Measurements from ENCODE around the gene SST.

The SST gene

DNA sequence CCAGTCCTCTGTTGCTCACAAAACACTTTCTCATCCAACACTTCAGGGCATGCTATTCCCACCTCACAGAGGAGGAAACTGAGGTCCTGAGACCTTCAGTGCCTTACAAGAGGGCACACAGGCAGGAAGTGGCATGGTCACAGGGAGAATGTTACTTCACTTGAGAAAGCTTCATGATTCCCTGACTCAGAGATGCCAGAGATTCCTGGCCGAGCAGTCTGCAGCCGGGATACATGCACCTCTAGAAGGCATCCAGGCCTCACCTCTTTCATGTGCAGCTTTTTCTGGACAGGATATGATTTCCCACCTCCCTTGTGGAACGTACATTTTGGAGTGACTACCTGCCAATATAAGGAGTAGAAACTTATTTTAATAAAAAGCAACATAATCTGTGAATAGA is 2.8 kb upstream of the SST start (continued):
- TF ChIP-seq TOX (CRISPR knock-in tag; IDR thresholded peaks at IDR 0.05; ENCODE audit: borderline replicate concordance) (no peak), ESRRG (CRISPR knock-in tag; IDR thresholded peaks at IDR 0.05) (no peak), BACH2 (CRISPR knock-in tag; IDR thresholded peaks at IDR 0.05; ENCODE audit: borderline replicate concordance) (no peak), ZFP3 (CRISPR knock-in tag; IDR thresholded peaks at IDR 0.05) (no peak)

DNA sequence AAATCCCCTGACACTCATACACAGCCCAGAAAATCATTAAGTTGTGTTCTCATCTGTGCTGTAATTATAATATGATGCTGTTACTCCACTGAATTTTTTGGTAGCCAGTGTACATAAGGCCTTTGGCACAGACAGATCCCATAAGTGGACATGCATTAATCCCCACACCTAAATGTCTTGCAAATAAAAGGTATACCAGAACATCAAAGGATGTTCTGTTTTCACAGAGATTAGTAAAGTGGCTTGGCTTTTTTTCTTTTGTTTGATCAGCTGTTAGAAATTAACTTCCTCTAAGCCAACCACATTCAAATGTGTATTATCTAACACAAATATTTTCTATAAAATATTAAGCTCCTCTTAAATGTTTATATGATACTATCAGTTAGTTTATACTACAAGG is 2.7 kb downstream of the SST start:
- no peak for TF ChIP-seq GLIS3 (CRISPR knock-in tag; IDR thresholded peaks at IDR 0.05)
- no peak for ATAC-seq

DNA sequence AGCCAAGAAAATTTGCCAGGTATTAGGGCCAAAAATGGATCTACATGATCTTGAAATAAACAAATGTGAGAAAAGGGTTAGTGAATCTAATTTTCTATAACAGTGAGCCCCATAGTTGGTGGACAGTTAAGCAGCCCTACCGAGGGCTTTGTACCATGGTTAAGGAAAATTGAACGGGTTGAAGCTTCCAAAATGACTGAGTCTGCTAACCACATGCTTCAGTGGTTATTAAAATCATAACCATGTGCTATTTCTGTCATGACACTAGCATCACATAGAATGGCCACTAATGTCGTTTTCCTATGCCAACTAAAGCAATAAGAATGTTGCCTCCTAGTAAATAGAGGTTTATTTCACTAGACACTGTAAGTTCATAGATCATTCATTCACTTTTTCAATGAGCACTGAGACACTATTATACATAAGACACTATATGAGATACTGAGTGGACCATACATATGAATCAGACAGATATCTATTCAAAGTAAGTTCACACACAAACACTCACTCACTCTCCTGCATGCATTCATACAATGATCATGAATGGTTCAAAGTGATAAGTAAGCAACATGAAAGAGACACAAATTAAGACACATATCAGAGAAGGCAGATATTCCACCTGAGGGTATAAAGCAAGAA is 4.3 kb downstream of the SST start:
- ATAC-seq: no peak
- TF ChIP-seq ZNF565 (CRISPR knock-in tag; conservative IDR thresholded peaks at IDR 0.05; ENCODE audit: low read depth) (no peak), ARNTL (CRISPR knock-in tag; IDR thresholded peaks at IDR 0.05; ENCODE audit: borderline replicate concordance, low read depth) (no peak), ZC3H10 (CRISPR knock-in tag; IDR thresholded peaks at IDR 0.05) (no peak), BACH2 (CRISPR knock-in tag; IDR thresholded peaks at IDR 0.05; ENCODE audit: borderline replicate concordance) (no peak), TOX (CRISPR knock-in tag; IDR thresholded peaks at IDR 0.05; ENCODE audit: borderline replicate concordance) (no peak), PPARA (CRISPR knock-in tag; IDR thresholded peaks at IDR 0.05; ENCODE audit: borderline replicate concordance) (no peak), ESRRG (CRISPR knock-in tag; IDR thresholded peaks at IDR 0.05) (no peak), GLIS3 (CRISPR knock-in tag; IDR thresholded peaks at IDR 0.05) (no peak)
- TF ChIP-seq, protein P1, sequence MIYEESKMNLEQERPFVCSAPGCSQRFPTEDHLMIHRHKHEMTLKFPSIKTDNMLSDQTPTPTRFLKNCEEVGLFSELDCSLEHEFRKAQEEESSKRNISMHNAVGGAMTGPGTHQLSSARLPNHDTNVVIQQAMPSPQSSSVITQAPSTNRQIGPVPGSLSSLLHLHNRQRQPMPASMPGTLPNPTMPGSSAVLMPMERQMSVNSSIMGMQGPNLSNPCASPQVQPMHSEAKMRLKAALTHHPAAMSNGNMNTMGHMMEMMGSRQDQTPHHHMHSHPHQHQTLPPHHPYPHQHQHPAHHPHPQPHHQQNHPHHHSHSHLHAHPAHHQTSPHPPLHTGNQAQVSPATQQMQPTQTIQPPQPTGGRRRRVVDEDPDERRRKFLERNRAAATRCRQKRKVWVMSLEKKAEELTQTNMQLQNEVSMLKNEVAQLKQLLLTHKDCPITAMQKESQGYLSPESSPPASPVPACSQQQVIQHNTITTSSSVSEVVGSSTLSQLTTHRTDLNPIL (CRISPR knock-in tag; IDR thresholded peaks at IDR 0.05; ENCODE audit: low read depth): no peak

DNA sequence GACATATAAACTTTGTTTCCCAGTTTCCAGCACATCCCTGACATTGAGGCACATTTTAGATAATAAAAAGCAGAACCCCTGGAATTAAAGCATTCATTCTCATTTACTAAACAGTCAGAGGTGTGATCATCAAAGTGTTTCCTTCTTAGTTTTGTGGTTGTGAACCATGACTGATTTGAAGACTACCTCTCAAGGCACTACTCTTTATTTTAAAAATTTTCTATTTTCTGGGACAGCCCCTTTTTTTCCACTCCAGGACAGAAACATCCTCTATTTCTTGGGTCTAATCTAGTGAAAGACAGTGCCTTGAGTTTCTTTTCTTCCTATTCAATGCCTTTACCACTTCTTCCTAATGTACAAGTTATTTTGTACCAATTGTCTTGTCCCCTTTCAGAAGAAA is 5.2 kb downstream of the SST start:
- no peak for ATAC-seq
- TF ChIP-seq, protein P1 (CRISPR knock-in tag; IDR thresholded peaks at IDR 0.05; ENCODE audit: low read depth): no peak
- no peak for TF ChIP-seq ESRRG (CRISPR knock-in tag; IDR thresholded peaks at IDR 0.05)
- no peak for TF ChIP-seq TCF4 (CRISPR knock-in tag; IDR thresholded peaks at IDR 0.05; ENCODE audit: borderline replicate concordance)
- no peak for TF ChIP-seq ARNTL (CRISPR knock-in tag; IDR thresholded peaks at IDR 0.05; ENCODE audit: borderline replicate concordance, low read depth)
- no peak for TF ChIP-seq ZFP3 (CRISPR knock-in tag; IDR thresholded peaks at IDR 0.05)
- TF ChIP-seq PPARA (CRISPR knock-in tag; IDR thresholded peaks at IDR 0.05; ENCODE audit: borderline replicate concordance): no peak
- no peak for TF ChIP-seq ZC3H10 (CRISPR knock-in tag; IDR thresholded peaks at IDR 0.05)

DNA sequence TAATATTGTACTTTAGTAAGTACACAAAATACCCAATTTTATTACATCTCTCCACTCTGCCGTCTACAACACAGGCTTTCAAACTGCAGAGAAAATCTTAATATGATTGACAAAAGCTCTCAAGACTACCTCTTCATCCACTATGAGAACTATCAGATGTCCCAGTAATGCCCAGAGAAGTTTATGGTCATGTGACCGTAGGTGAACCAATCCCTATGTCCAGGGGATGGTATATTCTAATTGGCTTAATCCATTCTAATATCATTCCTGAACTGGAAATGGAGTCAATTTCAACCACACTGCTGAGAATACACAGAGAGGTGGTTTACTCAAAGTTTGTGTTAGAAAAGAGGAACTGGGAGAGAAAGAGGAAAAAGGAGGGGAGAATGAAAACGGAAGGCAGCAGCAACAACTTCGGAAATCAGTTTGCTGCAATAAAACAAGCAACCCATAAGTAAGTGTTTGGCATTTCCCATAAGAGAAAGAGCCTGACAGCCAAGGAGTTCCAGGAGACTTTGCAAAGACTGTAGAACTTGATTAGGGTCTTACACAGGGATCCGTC is 7.3 kb downstream of the SST start:
- no peak for ATAC-seq
- TF ChIP-seq SNAI2 (CRISPR knock-in tag; IDR thresholded peaks at IDR 0.05) (no peak), PPARA (CRISPR knock-in tag; IDR thresholded peaks at IDR 0.05; ENCODE audit: borderline replicate concordance) (no peak), ZFP3 (CRISPR knock-in tag; IDR thresholded peaks at IDR 0.05) (no peak), OSR1 (CRISPR knock-in tag; IDR thresholded peaks at IDR 0.05) (no peak), TOX (CRISPR knock-in tag; IDR thresholded peaks at IDR 0.05; ENCODE audit: borderline replicate concordance) (no peak), ARNTL (CRISPR knock-in tag; IDR thresholded peaks at IDR 0.05; ENCODE audit: borderline replicate concordance, low read depth) (no peak), GLIS3 (CRISPR knock-in tag; IDR thresholded peaks at IDR 0.05) (no peak), ZFP30 (CRISPR knock-in tag; IDR thresholded peaks at IDR 0.05) (no peak), TCF4 (CRISPR knock-in tag; IDR thresholded peaks at IDR 0.05; ENCODE audit: borderline replicate concordance) (no peak), ESRRG (CRISPR knock-in tag; IDR thresholded peaks at IDR 0.05) (no peak)
- TF ChIP-seq, protein P1 (CRISPR knock-in tag; IDR thresholded peaks at IDR 0.05; ENCODE audit: low read depth): no peak
- TF ChIP-seq, protein P2, sequence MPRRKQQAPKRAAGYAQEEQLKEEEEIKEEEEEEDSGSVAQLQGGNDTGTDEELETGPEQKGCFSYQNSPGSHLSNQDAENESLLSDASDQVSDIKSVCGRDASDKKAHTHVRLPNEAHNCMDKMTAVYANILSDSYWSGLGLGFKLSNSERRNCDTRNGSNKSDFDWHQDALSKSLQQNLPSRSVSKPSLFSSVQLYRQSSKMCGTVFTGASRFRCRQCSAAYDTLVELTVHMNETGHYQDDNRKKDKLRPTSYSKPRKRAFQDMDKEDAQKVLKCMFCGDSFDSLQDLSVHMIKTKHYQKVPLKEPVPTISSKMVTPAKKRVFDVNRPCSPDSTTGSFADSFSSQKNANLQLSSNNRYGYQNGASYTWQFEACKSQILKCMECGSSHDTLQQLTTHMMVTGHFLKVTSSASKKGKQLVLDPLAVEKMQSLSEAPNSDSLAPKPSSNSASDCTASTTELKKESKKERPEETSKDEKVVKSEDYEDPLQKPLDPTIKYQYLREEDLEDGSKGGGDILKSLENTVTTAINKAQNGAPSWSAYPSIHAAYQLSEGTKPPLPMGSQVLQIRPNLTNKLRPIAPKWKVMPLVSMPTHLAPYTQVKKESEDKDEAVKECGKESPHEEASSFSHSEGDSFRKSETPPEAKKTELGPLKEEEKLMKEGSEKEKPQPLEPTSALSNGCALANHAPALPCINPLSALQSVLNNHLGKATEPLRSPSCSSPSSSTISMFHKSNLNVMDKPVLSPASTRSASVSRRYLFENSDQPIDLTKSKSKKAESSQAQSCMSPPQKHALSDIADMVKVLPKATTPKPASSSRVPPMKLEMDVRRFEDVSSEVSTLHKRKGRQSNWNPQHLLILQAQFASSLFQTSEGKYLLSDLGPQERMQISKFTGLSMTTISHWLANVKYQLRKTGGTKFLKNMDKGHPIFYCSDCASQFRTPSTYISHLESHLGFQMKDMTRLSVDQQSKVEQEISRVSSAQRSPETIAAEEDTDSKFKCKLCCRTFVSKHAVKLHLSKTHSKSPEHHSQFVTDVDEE (CRISPR knock-in tag; IDR thresholded peaks at IDR 0.05): no peak
- TF ChIP-seq, protein P3, sequence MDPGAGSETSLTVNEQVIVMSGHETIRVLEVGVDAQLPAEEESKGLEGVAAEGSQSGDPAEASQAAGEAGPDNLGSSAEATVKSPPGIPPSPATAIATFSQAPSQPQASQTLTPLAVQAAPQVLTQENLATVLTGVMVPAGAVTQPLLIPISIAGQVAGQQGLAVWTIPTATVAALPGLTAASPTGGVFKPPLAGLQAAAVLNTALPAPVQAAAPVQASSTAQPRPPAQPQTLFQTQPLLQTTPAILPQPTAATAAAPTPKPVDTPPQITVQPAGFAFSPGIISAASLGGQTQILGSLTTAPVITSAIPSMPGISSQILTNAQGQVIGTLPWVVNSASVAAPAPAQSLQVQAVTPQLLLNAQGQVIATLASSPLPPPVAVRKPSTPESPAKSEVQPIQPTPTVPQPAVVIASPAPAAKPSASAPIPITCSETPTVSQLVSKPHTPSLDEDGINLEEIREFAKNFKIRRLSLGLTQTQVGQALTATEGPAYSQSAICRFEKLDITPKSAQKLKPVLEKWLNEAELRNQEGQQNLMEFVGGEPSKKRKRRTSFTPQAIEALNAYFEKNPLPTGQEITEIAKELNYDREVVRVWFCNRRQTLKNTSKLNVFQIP (CRISPR knock-in tag; IDR thresholded peaks at IDR 0.05; ENCODE audit: borderline replicate concordance, low read depth): no peak
- TF ChIP-seq, protein P4, sequence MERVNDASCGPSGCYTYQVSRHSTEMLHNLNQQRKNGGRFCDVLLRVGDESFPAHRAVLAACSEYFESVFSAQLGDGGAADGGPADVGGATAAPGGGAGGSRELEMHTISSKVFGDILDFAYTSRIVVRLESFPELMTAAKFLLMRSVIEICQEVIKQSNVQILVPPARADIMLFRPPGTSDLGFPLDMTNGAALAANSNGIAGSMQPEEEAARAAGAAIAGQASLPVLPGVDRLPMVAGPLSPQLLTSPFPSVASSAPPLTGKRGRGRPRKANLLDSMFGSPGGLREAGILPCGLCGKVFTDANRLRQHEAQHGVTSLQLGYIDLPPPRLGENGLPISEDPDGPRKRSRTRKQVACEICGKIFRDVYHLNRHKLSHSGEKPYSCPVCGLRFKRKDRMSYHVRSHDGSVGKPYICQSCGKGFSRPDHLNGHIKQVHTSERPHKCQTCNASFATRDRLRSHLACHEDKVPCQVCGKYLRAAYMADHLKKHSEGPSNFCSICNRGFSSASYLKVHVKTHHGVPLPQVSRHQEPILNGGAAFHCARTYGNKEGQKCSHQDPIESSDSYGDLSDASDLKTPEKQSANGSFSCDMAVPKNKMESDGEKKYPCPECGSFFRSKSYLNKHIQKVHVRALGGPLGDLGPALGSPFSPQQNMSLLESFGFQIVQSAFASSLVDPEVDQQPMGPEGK (CRISPR knock-in tag; IDR thresholded peaks at IDR 0.05; ENCODE audit: borderline replicate concordance): no peak
